HepG2 (cell line): ENCODE measurements around the gene ATP2B2. TPM values are rescaled to one million over a fixed set of nuclear protein-coding genes. Genes with fewer than 3 reads are reported as not detected.

Experiments used
- ATAC-seq: fragments of 200-7000 bp; cut with Tn5 transposase; 3 replicates; pipeline ENCODE4 v1.9.1; 2020; ENCODE audit warnings: mild to moderate bottlenecking, moderate library complexity
- BruUV-seq: library from RNA; stranded (reverse); fragments of 400-500 nt; replicated peaks from 2 replicates; lab custom pipeline; 2021; lab: Mats Ljungman, UMichigan
- CTCF ChIA-PET: fragments of 300-600 bp; formaldehyde crosslinking; extraction: SDS; loops from one replicate; lab custom pipeline; 2021; ENCODE audit warnings: low total read pairs, inconsistent platforms, low intra/inter-chr PET ratio; lab: Yijun Ruan, JAX
- POLR2A ChIA-PET: fragments of 350-600 bp; sonication (Branson Sonifier 250); formaldehyde crosslinking; loops from one replicate; lab custom pipeline; 2020; ENCODE audit warnings: antibody characterized with exemption, inconsistent platforms; lab: Yijun Ruan, JAX
- DNase-seq: peaks from one replicate; pipeline ENCODE4 v3.0.0-alpha.2; 2015; ENCODE audit warnings: low spot score
- FAIRE-seq: peaks from 3 replicates; lab custom pipeline; 2011; peaks lifted over from hg19 to GRCh38; lab: Jason Lieb, UNC
- H2AFZ ChIP-seq: one replicate; pipeline ENCODE4 v1.6.1; 2011; ENCODE audit warnings: low read length, inconsistent platforms
- H3K27ac ChIP-seq: fragments of 300-600 bp; 3 replicates; pipeline ENCODE4 v1.8.0; 2011; ENCODE audit warnings: mixed run types, mild to moderate bottlenecking, mixed read lengths, low read length, inconsistent platforms; ENCODE audit not compliant: insufficient read depth; ENCODE audit errors: extremely low read length
- H3K27me3 ChIP-seq, 2 experiments: fragments of 200-600 bp in 1 of 2; 2 replicates in 1 of 2; 3 replicates in 1 of 2; pipeline versions ENCODE4 v1.6.0 to v1.8.0; 2011; ENCODE audit warnings: low read length in 2 of 2, mild to moderate bottlenecking in 2 of 2, moderate library complexity in 2 of 2, inconsistent platforms in 1 of 2; ENCODE audit not compliant: insufficient read depth in 2 of 2, control insufficient read depth in 1 of 2
- H3K36me3 ChIP-seq, 2 experiments: fragments of 200-600 bp in 1 of 2; replicated peaks in 1 of 2; 2 replicates in 1 of 2; 3 replicates in 1 of 2; pipeline versions ENCODE4 v1.5.1 to v1.8.0; 2011; ENCODE audit warnings: low read length in 2 of 2, inconsistent platforms in 1 of 2; ENCODE audit not compliant: insufficient read depth in 2 of 2, control insufficient read depth in 1 of 2
- H3K4me1 ChIP-seq: 2 replicates; pipeline ENCODE4 v1.5.1; 2012; ENCODE audit warnings: low read length, inconsistent platforms; ENCODE audit not compliant: insufficient read depth
- H3K4me2 ChIP-seq: 2 replicates; pipeline ENCODE4 v1.6.0; 2011; ENCODE audit warnings: low read depth, low read length, inconsistent platforms
- H3K4me3 ChIP-seq, 3 experiments: fragments of 200-600 bp in 1 of 3; sonication (generic), shearing (Covaris generic) in 1 of 3; replicated peaks in 1 of 3; 2 replicates each; pipeline ENCODE4 v1.5.1; 2011 to 2016; ENCODE audit warnings: low read length in 3 of 3, inconsistent platforms in 2 of 3, low read depth in 2 of 3, mild to moderate bottlenecking in 2 of 3, control low read depth in 1 of 3, mixed read lengths in 1 of 3; ENCODE audit not compliant: insufficient read depth in 1 of 3
- H3K79me2 ChIP-seq: one replicate; pipeline ENCODE4 v1.6.1; 2011; ENCODE audit warnings: low read length, inconsistent platforms; ENCODE audit not compliant: insufficient read depth
- H3K9ac ChIP-seq: 2 replicates; pipeline ENCODE4 v1.6.0; 2011; ENCODE audit warnings: mild to moderate bottlenecking, low read depth, low read length, inconsistent platforms; ENCODE audit not compliant: insufficient read depth
- H3K9me3 ChIP-seq: 2 replicates; pipeline ENCODE4 v1.5.1; 2012; ENCODE audit warnings: mild to moderate bottlenecking, low read length
- H4K20me1 ChIP-seq: 2 replicates; pipeline ENCODE4 v1.6.0; 2011; ENCODE audit warnings: inconsistent platforms, mild to moderate bottlenecking, low read length, moderate library complexity; ENCODE audit not compliant: insufficient read depth
- BCL6 ChIP-seq: IDR thresholded peaks from 2 replicates; pipeline ENCODE4 v1.6.1; 2016; ENCODE audit warnings: missing genetic modification reagents, missing compliant biosample characterization
- CBX5 ChIP-seq: sonication (generic); formaldehyde crosslinking; IDR thresholded peaks from 2 replicates; pipeline ENCODE4 v1.4.0; 2020; ENCODE audit warnings: missing genetic modification reagents, borderline replicate concordance
- KAT2B ChIP-seq: fragments of 150-350 bp; IDR thresholded peaks from 2 replicates; pipeline ENCODE4 v1.6.1; 2014; ENCODE audit warnings: low read depth, low read length, borderline replicate concordance
- MZF1 ChIP-seq: sonication (generic); formaldehyde crosslinking; IDR thresholded peaks from 2 replicates; pipeline ENCODE4 v1.8.1; 2023; ENCODE audit warnings: mild to moderate bottlenecking, missing genetic modification reagents, borderline replicate concordance
- PAX8 ChIP-seq: sonication (generic); formaldehyde crosslinking; IDR thresholded peaks from 2 replicates; pipeline ENCODE4 v1.8.0; 2022; ENCODE audit warnings: mild to moderate bottlenecking, missing genetic modification reagents, borderline replicate concordance
- SETDB1 ChIP-seq: sonication (generic); formaldehyde crosslinking; IDR thresholded peaks from 2 replicates; pipeline ENCODE4 v1.5.1; 2020; ENCODE audit warnings: missing genetic modification reagents, mild to moderate bottlenecking, borderline replicate concordance
- ZBTB8A ChIP-seq: sonication (generic); formaldehyde crosslinking; IDR thresholded peaks from 2 replicates; pipeline ENCODE4 v1.4.0; 2020; ENCODE audit warnings: mild to moderate bottlenecking, low read depth, missing genetic modification reagents, borderline replicate concordance
- ZMAT5 ChIP-seq: sonication (generic); formaldehyde crosslinking; IDR thresholded peaks from 2 replicates; pipeline ENCODE4 v1.5.0; 2020; ENCODE audit warnings: mild to moderate bottlenecking, low read depth, missing genetic modification reagents, borderline replicate concordance
- ZNF496 ChIP-seq: sonication (generic); formaldehyde crosslinking; IDR thresholded peaks from 2 replicates; pipeline ENCODE4 v1.8.1; 2023; ENCODE audit warnings: mild to moderate bottlenecking, moderate library complexity, missing genetic modification reagents; ENCODE audit not compliant: insufficient replicate concordance
- ZNF574 ChIP-seq: sonication (generic); formaldehyde crosslinking; IDR thresholded peaks from 2 replicates; pipeline ENCODE4 v1.4.0; 2020; ENCODE audit warnings: missing genetic modification reagents
- ZNF576 ChIP-seq: sonication (generic); formaldehyde crosslinking; IDR thresholded peaks from 2 replicates; pipeline ENCODE4 v1.4.0; 2020; ENCODE audit warnings: mild to moderate bottlenecking, missing genetic modification reagents
- ZNF577 ChIP-seq: sonication (generic); formaldehyde crosslinking; IDR thresholded peaks from 2 replicates; pipeline ENCODE4 v1.4.0; 2020; ENCODE audit warnings: mild to moderate bottlenecking, low read depth, missing genetic modification reagents, borderline replicate concordance
- ZNF670 ChIP-seq: sonication (generic); formaldehyde crosslinking; IDR thresholded peaks from 2 replicates; pipeline ENCODE4 v1.8.0; 2022; ENCODE audit warnings: mild to moderate bottlenecking, missing genetic modification reagents, borderline replicate concordance
- WGBS: methylation state at CpG from one replicate; pipeline ENCODE4 v1.1.6; 2017; ENCODE audit warnings: low lambda C conversion rate; 5-methylcytosine and 5-hydroxymethylcytosine counted together
- in situ Hi-C: cut with HindIII; loops from 2 replicates; pipeline ENCODE4 v1.10.0; 2017; ENCODE audit warnings: low pct_unique_long_range_greater_than_20kb; ENCODE audit not compliant: extremely low pct_ligation_motif_present
- intact Hi-C: fragments of 100-400 bp; cut with micrococcal nuclease; formaldehyde crosslinking; loops from one replicate; pipeline ENCODE4 v1.10.0; 2022; ENCODE audit not compliant: unreplicated experiment
- polyA plus RNA-seq, 8 experiments: library from polyadenylated mRNA; depleted of rRNA in 3 of 8; stranded (reverse) in 7 of 8; unstranded in 1 of 8; fragments of >200 nt; fragmentation: Illumina TruSeq in 4 of 8; extraction: Trizol in 4 of 8; gene quantifications; 2 replicates each; pipeline versions ENCODE4 v1.2.1 to v1.2.3, GENCODE V29; 2011 to 2016; ENCODE audit warnings: low read depth in 4 of 8, missing spikeins in 1 of 8, mixed read lengths in 1 of 8; ENCODE audit not compliant: insufficient read depth in 1 of 8
- total RNA-seq, 5 experiments: library from RNA; depleted of rRNA; stranded (reverse); fragments of >200 nt; fragmentation: Illumina TruSeq; extraction: Trizol; gene quantifications; 2 replicates each; pipeline ENCODE4 v1.2.3, GENCODE V29; 2016; ENCODE audit warnings: low read depth in 1 of 5
- TF ChIP-seq, protein P1 (sequence below): sonication (generic); formaldehyde crosslinking; IDR thresholded peaks from 2 replicates; pipeline ENCODE4 v1.8.0; 2022; ENCODE audit warnings: missing genetic modification reagents, mild to moderate bottlenecking, inconsistent platforms, borderline replicate concordance

Gene ATP2B2
- total and polyA plus RNA-seq, 2 of the 13 experiments (the other 11 are each of a cell fraction or from before 2014, with no cell fraction given): 1.5 to 2.3 TPM

DNA sequence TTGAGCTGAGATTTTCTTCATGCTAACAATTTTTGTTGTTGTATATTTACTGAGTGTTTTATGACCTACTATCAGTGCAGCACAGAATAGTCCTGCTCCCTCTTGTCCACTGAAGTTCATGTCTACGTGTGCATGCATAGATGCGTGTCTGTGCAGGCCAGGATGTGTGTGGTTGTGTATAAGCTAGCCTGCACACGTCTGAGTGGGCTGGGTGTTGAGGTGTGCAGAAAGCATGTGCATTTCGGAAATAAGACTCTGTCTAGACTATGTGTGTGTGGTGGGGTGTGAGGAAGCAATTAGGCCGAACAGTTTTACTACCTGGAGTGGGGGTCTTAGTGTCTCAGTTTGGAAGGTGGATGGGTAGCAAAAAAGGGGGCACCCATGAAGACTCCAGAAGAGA is 39.2 kb downstream of the ATP2B2 start:
- ATAC-seq: no peak
- in situ Hi-C loops (no loop called here), intact Hi-C loops (no loop called here)
- Histone ChIP-seq H4K20me1 (peaks cover 2% of the 10 kb centered on the region; the same call in 1 of the 2 replicates), H3K4me1 (peaks cover 26% of the 10 kb centered on the region), H3K4me3 (no peak overlapping the region), H3K27ac (no peak overlapping the region), H3K36me3 (no peaks in the 10 kb centered on the region), H3K27me3 (0 out of 5 replicates have a peak, but pooled peaks cover 0 to 4% of the 10 kb centered on the region in 2 experiments), H3K9ac (no peak overlapping the region), H3K79me2 (no peaks in the 10 kb centered on the region), H2AFZ (no peak overlapping the region)
- POLR2A ChIA-PET: no interaction called here
- FAIRE-seq: no peak
- DNase-seq: no peak
- TF ChIP-seq ZNF496: no peak
- TF ChIP-seq, all 625 proteins: peak for 0
- Histone ChIP-seq H3K9me3 (no peaks in the 10 kb centered on the region), H3K4me2 (no peak overlapping the region)
- 39% methylated on average over 5 of the region's 5 CpGs for WGBS
- CTCF ChIA-PET: no interaction called here
- no TSS peak for BruUV-seq

DNA sequence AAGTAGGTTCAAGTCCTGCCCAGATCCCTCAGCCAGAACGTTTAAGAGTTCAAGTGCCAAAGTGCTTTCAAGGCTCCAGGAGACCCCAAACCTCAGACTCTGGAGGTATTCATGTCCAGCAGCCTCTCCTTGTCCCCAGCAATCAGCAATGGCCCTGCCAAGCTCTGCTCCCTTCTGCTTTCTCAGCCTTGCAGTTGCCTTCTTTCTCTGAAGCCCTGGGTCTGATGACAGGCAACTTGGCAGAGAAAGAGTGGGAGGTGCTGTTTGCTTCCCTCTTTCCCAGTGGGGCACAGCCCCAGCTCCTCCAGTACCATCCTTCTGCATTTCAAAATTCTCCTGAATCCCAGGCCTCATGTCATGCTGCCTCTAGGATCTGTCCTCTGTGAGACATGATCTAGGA is 40.2 kb downstream of the ATP2B2 start:
- no peaks in the 10 kb centered on the region for H3K36me3 ChIP-seq
- CTCF ChIA-PET: no interaction called here
- H3K27me3 ChIP-seq: 0 out of 5 replicates have a peak, but pooled peaks cover 0 to 4% of the 10 kb centered on the region in 2 experiments
- ATAC-seq (no peak), FAIRE-seq (no peak), DNase-seq (no peak)
- intact Hi-C loops: no loop called here
- no peak overlapping the region for H3K27ac ChIP-seq
- no TSS peak for BruUV-seq
- no peak overlapping the region for H3K4me3 ChIP-seq
- WGBS: 0% methylated on average over 1 of the region's 1 CpG
- no peaks in the 10 kb centered on the region for H3K9me3 ChIP-seq
- in situ Hi-C loops: no loop called here
- H3K4me2 ChIP-seq: no peak overlapping the region
- peaks cover 16% of the 10 kb centered on the region for H3K4me1 ChIP-seq
- POLR2A ChIA-PET: no interaction called here
- H4K20me1 ChIP-seq: peaks cover 2% of the 10 kb centered on the region; the same call in 1 of the 2 replicates
- no peak overlapping the region for H2AFZ ChIP-seq
- H3K9ac ChIP-seq: no peak overlapping the region
- no peaks in the 10 kb centered on the region for H3K79me2 ChIP-seq
- TF ChIP-seq KAT2B (no peak), ZBTB8A (CRISPR knock-in tag) (no peak), ZNF670 (CRISPR knock-in tag) (no peak), ZMAT5 (CRISPR knock-in tag) (no peak), CBX5 (CRISPR knock-in tag) (no peak), PAX8 (CRISPR knock-in tag) (no peak), ZNF574 (CRISPR knock-in tag) (no peak), SETDB1 (CRISPR knock-in tag) (no peak), MZF1 (CRISPR knock-in tag) (no peak), ZNF577 (CRISPR knock-in tag) (no peak), BCL6 (CRISPR knock-in tag) (no peak), ZNF576 (CRISPR knock-in tag) (no peak)
- TF ChIP-seq, protein P1, sequence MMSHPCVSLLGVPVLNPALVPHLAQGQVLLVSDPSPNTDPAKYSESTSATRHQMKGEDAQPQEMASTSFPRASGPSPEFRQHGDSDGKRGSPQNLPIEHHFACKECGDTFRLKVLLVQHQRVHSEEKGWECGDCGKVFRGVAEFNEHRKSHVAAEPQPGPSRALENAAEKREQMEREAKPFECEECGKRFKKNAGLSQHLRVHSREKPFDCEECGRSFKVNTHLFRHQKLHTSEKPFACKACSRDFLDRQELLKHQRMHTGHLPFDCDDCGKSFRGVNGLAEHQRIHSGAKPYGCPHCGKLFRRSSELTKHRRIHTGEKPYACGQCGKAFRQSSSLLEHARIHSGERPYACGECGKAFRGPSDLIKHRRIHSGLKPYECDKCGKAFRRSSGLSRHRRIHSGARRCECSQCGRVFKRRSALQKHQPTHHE (CRISPR knock-in tag): no peak
